Mesendoderm (in vitro differentiated cells): ENCODE results near the gene TXNDC5.
A peak's percentile ranks its signal among the peaks of the same experiment; 100 is the strongest.

ENCODE experiments used
- DNase-seq: peaks from one replicate; pipeline ENCODE4 v3.0.0; 2013
- H2AK5ac ChIP-seq: 2 replicates; pipeline ENCODE4 v1.6.1; 2013; ENCODE audit warnings: low read length, inconsistent platforms
- H2BK120ac ChIP-seq: 2 replicates; pipeline ENCODE4 v1.6.1; 2013; ENCODE audit warnings: low read depth, mild to moderate bottlenecking, low read length, moderate library complexity, mixed read lengths
- H2BK15ac ChIP-seq: replicated peaks from 2 replicates; pipeline ENCODE4 v1.6.1; 2013; ENCODE audit warnings: low read depth, mild to moderate bottlenecking, moderate library complexity
- H2BK5ac ChIP-seq: 2 replicates; pipeline ENCODE4 v1.6.1; 2013; ENCODE audit warnings: low read length, inconsistent platforms
- H3K18ac ChIP-seq: 2 replicates; pipeline ENCODE4 v1.6.1; 2013; ENCODE audit warnings: mild to moderate bottlenecking, low read length, mixed read lengths
- H3K23ac ChIP-seq: one replicate; pipeline ENCODE4 v1.6.1; 2013; ENCODE audit warnings: low read length
- H3K27ac ChIP-seq: 2 replicates; pipeline ENCODE4 v1.5.1; 2013; ENCODE audit warnings: low read depth, mild to moderate bottlenecking, inconsistent platforms, low read length, moderate library complexity
- H3K27me3 ChIP-seq: 2 replicates; pipeline ENCODE4 v1.6.1; 2013; ENCODE audit warnings: low read length, control low read depth, mild to moderate bottlenecking, inconsistent platforms; ENCODE audit not compliant: insufficient read depth, poor library complexity
- H3K36me3 ChIP-seq: 2 replicates; pipeline ENCODE4 v1.6.1; 2013; ENCODE audit warnings: low read length, inconsistent platforms; ENCODE audit not compliant: control insufficient read depth, insufficient read depth
- H3K4ac ChIP-seq: one replicate; pipeline ENCODE4 v1.6.1; 2013; ENCODE audit warnings: low read depth, mild to moderate bottlenecking, low read length, moderate library complexity
- H3K4me1 ChIP-seq: 2 replicates; pipeline ENCODE4 v1.6.1; 2013; ENCODE audit warnings: low read depth, low read length, inconsistent platforms; ENCODE audit not compliant: control insufficient read depth
- H3K4me2 ChIP-seq: 2 replicates; pipeline ENCODE4 v1.6.1; 2013; ENCODE audit warnings: low read length
- H3K4me3 ChIP-seq: 2 replicates; pipeline ENCODE4 v1.5.1; 2013; ENCODE audit warnings: mild to moderate bottlenecking, low read length
- H3K56ac ChIP-seq: one replicate; pipeline ENCODE4 v1.6.1; 2013; ENCODE audit warnings: low read length
- H3K79me1 ChIP-seq: 2 replicates; pipeline ENCODE4 v1.6.1; 2013; ENCODE audit warnings: low read length, inconsistent platforms
- H3K79me2 ChIP-seq: 2 replicates; pipeline ENCODE4 v1.6.1; 2013; ENCODE audit warnings: mild to moderate bottlenecking, low read length; ENCODE audit not compliant: control insufficient read depth, insufficient read depth
- H3K9ac ChIP-seq: 2 replicates; pipeline ENCODE4 v1.6.1; 2013; ENCODE audit warnings: low read length, inconsistent platforms
- H4K5ac ChIP-seq: one replicate; pipeline ENCODE4 v1.6.1; 2013; ENCODE audit warnings: low read length
- H4K8ac ChIP-seq: one replicate; pipeline ENCODE4 v1.6.1; 2013; ENCODE audit warnings: low read depth, mild to moderate bottlenecking, control low read depth, low read length, moderate library complexity
- WGBS: extraction: QIAGEN DNeasy Blood & Tissue Kit; methylation state at CpG from one replicate; pipeline ENCODE4 v1.1.7; 2013; ENCODE audit warnings: low lambda C conversion rate, missing lambda C conversion rate; ENCODE audit not compliant: insufficient coverage; ENCODE audit errors: extremely low coverage; 5-methylcytosine and 5-hydroxymethylcytosine counted together

Gene TXNDC5

GRCh38 chr6:7914311-7914710 lies 3.7 kb upstream of the TXNDC5 start:
- Histone ChIP-seq H3K4me3 (no peak overlapping the region), H3K36me3 (no peaks in the 10 kb centered on the region), H3K79me1 (no peaks in the 10 kb centered on the region), H3K4ac (no peak overlapping the region), H2BK5ac (no peak overlapping the region), H3K4me2 (no peak overlapping the region), H2BK120ac (no peak overlapping the region), H3K9ac (no peak overlapping the region), H2AK5ac (no peak overlapping the region), H3K18ac (no peak overlapping the region), H3K27ac (no peak overlapping the region), H3K56ac (no peak overlapping the region), H2BK15ac (no peak overlapping the region), H4K8ac (no peak overlapping the region), H3K79me2 (peaks cover 4% of the 10 kb centered on the region), H3K4me1 (no peaks in the 10 kb centered on the region), H3K27me3 (no peaks in the 10 kb centered on the region), H4K5ac (no peak overlapping the region), H3K23ac (no peak overlapping the region)
- WGBS = no CpG with 5 or more reads among the region's 5 CpGs
- DNase-seq = no peak

- no peak overlapping the region for H2BK5ac ChIP-seq
- no peak overlapping the region for H4K5ac ChIP-seq
- H3K4me1 ChIP-seq = no peaks in the 10 kb centered on the region
- H3K23ac ChIP-seq = no peak overlapping the region
- H3K27ac ChIP-seq = no peak overlapping the region
- no peak overlapping the region for H2BK15ac ChIP-seq
- no peak overlapping the region for H3K4ac ChIP-seq
- no peak overlapping the region for H2BK120ac ChIP-seq
- H3K56ac ChIP-seq = no peak overlapping the region
- no peak overlapping the region for H4K8ac ChIP-seq
- DNase-seq = no peak
- no peak overlapping the region for H3K18ac ChIP-seq
- H3K4me2 ChIP-seq = no peak overlapping the region
- H3K79me1 ChIP-seq = no peaks in the 10 kb centered on the region
- no peaks in the 10 kb centered on the region for H3K36me3 ChIP-seq
- H3K27me3 ChIP-seq = no peaks in the 10 kb centered on the region
- no CpG with 5 or more reads among the region's 8 CpGs for WGBS
- H3K9ac ChIP-seq = no peak overlapping the region
- H3K79me2 ChIP-seq = peaks cover 14% of the 10 kb centered on the region
- H3K4me3 ChIP-seq = no peak overlapping the region
- H2AK5ac ChIP-seq = no peak overlapping the region
These were observed 2.3 kb upstream of the TXNDC5 start for GRCh38 chr6:7912736-7913517.

DNA sequence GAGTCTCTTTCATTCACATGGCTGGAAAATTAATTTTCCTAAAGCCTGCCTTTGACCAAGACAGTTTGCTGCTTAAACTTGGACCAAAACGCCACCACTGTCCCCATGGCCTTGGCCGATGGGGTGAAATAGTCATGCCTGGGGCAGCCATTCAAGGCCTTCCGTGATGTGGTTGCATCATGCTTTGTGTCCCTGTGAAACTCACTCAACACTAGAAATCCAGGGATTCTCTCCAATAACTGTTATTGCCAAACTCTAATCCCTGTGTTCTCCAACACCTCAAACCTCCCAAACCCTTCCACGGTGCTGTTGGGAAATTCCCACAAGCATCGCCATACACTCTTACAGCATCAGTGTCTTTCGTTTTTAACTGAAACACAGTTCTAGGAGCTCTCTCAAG lies 1.4 kb upstream of the TXNDC5 start:
- Histone ChIP-seq H2BK5ac (no peak overlapping the region), H3K79me1 (no peaks in the 10 kb centered on the region), H3K4me3 (no peak overlapping the region), H4K8ac (no peak overlapping the region), H3K4me2 (no peak overlapping the region), H3K4ac (no peak overlapping the region), H3K18ac (no peak overlapping the region), H3K27ac (no peak overlapping the region), H2AK5ac (no peak overlapping the region), H3K23ac (no peak overlapping the region), H3K56ac (no peak overlapping the region), H3K79me2 (peaks cover 22% of the 10 kb centered on the region), H3K27me3 (no peaks in the 10 kb centered on the region), H4K5ac (no peak overlapping the region), H2BK15ac (no peak overlapping the region), H2BK120ac (no peak overlapping the region), H3K36me3 (no peaks in the 10 kb centered on the region), H3K9ac (no peak overlapping the region), H3K4me1 (no peaks in the 10 kb centered on the region)
- WGBS = no CpG with 5 or more reads among the region's 6 CpGs
- no peak for DNase-seq

DNA sequence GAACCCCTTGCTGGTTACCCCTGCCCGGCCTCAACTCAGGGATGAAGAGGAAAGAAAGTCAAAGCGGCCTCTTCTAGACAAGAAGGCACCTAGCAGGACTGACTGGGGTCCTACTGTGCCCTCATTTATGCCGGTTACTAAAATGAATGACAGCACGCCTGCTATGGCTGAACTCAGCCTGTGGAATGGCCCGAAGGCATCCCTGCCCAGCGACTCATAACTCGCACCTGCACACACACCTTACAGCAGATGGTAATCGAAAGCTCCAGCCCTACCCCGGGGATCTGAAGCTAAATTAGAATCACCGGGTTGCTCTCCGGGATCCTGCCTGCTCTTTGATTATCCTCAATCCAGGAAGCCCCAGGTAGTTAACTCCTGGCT lies 747 bp upstream of the TXNDC5 start:
- Histone ChIP-seq H3K23ac (no peak overlapping the region), H4K5ac (no peak overlapping the region), H3K18ac (no peak overlapping the region), H3K27ac (no peak overlapping the region), H3K4me1 (no peaks in the 10 kb centered on the region), H2BK5ac (no peak overlapping the region), H3K4me2 (peak overlapping the region; percentile 84), H2BK120ac (no peak overlapping the region), H3K79me2 (peaks cover 27% of the 10 kb centered on the region), H3K36me3 (no peaks in the 10 kb centered on the region), H2AK5ac (no peak overlapping the region), H2BK15ac (no peak overlapping the region), H3K79me1 (peaks cover 3% of the 10 kb centered on the region), H3K27me3 (no peaks in the 10 kb centered on the region), H3K4ac (no peak overlapping the region), H3K9ac (peak overlapping the region; percentile 95), H3K56ac (peak overlapping the region; percentile 97), H4K8ac (no peak overlapping the region), H3K4me3 (no peak overlapping the region)
- WGBS = no CpG with 5 or more reads among the region's 11 CpGs
- peak; percentile 21 for DNase-seq

- peak overlapping the region; percentile 95 for H3K56ac ChIP-seq
- H3K27me3 ChIP-seq = no peaks in the 10 kb centered on the region
- H2AK5ac ChIP-seq = no peak overlapping the region
- H3K4me2 ChIP-seq = no peak overlapping the region
- no peak overlapping the region for H3K23ac ChIP-seq
- H3K9ac ChIP-seq = peak overlapping the region; percentile 74
- peak overlapping the region; percentile 88 for H3K4ac ChIP-seq
- H3K79me1 ChIP-seq = peaks cover 5% of the 10 kb centered on the region
- no peaks in the 10 kb centered on the region for H3K36me3 ChIP-seq
- peak overlapping the region; percentile 47 for H2BK120ac ChIP-seq
- H2BK5ac ChIP-seq = no peak overlapping the region
- WGBS = no CpG with 5 or more reads among the region's 57 CpGs
- peak overlapping the region; percentile 95 for H3K18ac ChIP-seq
- peaks cover 33% of the 10 kb centered on the region for H3K79me2 ChIP-seq
- no peak overlapping the region for H4K8ac ChIP-seq
- H3K4me1 ChIP-seq = no peaks in the 10 kb centered on the region
- H3K4me3 ChIP-seq = peak overlapping the region; percentile 79
- no peak overlapping the region for H3K27ac ChIP-seq
- no peak overlapping the region for H4K5ac ChIP-seq
- DNase-seq = no peak
- no peak overlapping the region for H2BK15ac ChIP-seq
These were observed 312 bp downstream of the TXNDC5 start for GRCh38 chr6:7910298-7910653.
